K562 (cell line): ENCODE results near the gene LPIN3. TPM values are rescaled to one million over a fixed set of nuclear protein-coding genes. Genes with fewer than 3 reads are reported as not detected.

Source experiments
- CREB3 ChIP-seq: fragments of 450-650 bp; conservative IDR thresholded peaks from 2 replicates; pipeline ENCODE4 v1.6.1; 2016; ENCODE audit warnings: missing genetic modification characterization, low read depth, mild to moderate bottlenecking, missing compliant biosample characterization, moderate library complexity
- HNRNPL ChIP-seq: fragments of 200-400 bp; formaldehyde crosslinking; IDR thresholded peaks from 2 replicates; pipeline ENCODE4 v1.6.1; 2017; ENCODE audit warnings: low read depth, mild to moderate bottlenecking, low read length
- HOMEZ ChIP-seq: fragments of 250-450 bp; sonication (Bioruptor Pico); IDR thresholded peaks from 2 replicates; pipeline ENCODE4 v1.4.0; 2020; ENCODE audit warnings: mild to moderate bottlenecking, moderate library complexity
- PHF20 ChIP-seq: fragments of 450-650 bp; IDR thresholded peaks from 2 replicates; pipeline ENCODE4 v1.6.1; 2018; ENCODE audit not compliant: partially characterized antibody
- RREB1 ChIP-seq: fragments of 250-450 bp; sonication (Bioruptor Pico); IDR thresholded peaks from 2 replicates; pipeline ENCODE4 v1.4.0; 2020
- SAFB2 ChIP-seq: fragments of 200-400 bp; formaldehyde crosslinking; IDR thresholded peaks from 2 replicates; pipeline ENCODE4 v1.6.1; 2018; ENCODE audit warnings: borderline replicate concordance, low read length, low read depth, moderate library complexity; ENCODE audit not compliant: severe bottlenecking
- ZNF316 ChIP-seq: fragments of 450-650 bp; IDR thresholded peaks from 2 replicates; pipeline ENCODE4 v1.6.1; 2016
- polyA plus RNA-seq, 8 experiments: library from polyadenylated mRNA; depleted of rRNA in 4 of 8; stranded (reverse) in 5 of 8; unstranded in 3 of 8; fragments of >200 nt; fragmentation: Nextera tagmentation in 2 of 8; fragmentation: Illumina TruSeq in 1 of 8; extraction: Ambion mirVana in 2 of 8; extraction: Trizol in 1 of 8; gene quantifications; 2 replicates each; pipeline versions ENCODE4 v1.2.1 to v1.2.3, GENCODE V29; 2011 to 2014; ENCODE audit warnings: inconsistent platforms in 1 of 8, missing spikeins in 1 of 8
- total RNA-seq, 7 experiments: library from RNA; depleted of rRNA in 6 of 7; stranded (reverse); fragments of >200 nt in 6 of 7; fragmentation: Illumina TruSeq in 2 of 7; extraction: Trizol in 2 of 7; gene quantifications; 2 replicates each; pipeline versions ENCODE4 v1.2.1 to v1.2.3, GENCODE V29; 2011 to 2021; ENCODE audit warnings: low replicate concordance in 1 of 7

Gene LPIN3
- total and polyA plus RNA-seq, 9 of the 15 experiments (the other 6 are each of a cell fraction or from before 2014, with no cell fraction given) = 2.2 to 10.4 (median 5.9) TPM

DNA sequence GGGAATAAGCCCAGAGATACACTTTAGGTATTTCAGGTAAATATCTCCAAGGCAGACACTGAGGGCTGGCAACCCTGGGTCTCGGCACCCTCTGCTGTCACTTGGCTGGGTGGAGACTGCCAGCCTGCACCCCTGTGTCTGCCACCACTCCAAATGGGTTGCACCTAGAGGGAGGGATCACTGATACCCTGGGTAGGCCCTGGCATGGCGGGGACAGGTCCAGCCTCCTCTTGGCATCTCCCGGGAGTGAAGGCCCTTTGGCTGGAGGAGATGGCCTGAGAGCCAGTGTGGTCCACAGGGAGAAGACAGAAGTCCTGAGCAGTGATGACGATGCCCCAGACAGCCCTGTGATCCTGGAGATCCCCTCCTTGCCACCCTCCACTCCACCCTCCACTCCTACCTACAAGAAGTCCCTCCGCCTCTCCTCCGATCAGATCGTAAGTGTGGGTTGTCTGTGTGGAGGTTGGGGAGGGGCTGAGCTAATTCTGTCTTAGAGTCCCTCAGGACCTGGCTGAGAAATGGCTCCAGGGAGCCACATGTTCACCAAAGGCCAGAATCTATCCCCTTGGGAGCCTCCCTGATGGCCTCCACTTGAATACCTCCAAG is 15.1 kb downstream of the LPIN3 start (continued):
- TF ChIP-seq PHF20 = no peak
- TF ChIP-seq RREB1 (CRISPR knock-in tag) = no peak
- TF ChIP-seq SAFB2 = no peak
- TF ChIP-seq HNRNPL = no peak
- no peak for TF ChIP-seq HOMEZ (CRISPR knock-in tag)
- no peak for TF ChIP-seq CREB3 (tag)
- no peak for TF ChIP-seq ZNF316
